T1000 (cell line): ENCODE measurements around the gene PLOD1.
"Not testable (repeated sequence)": the region's sequence is repeated elsewhere in the genome, so short reads cannot be mapped to it uniquely, and the experiment has no call there.

Experiments used
- DNase-seq: peaks from one replicate; lab custom pipeline; 2025; ENCODE audit warnings: mixed read lengths; lab: John Stamatoyannopoulos, UW

The PLOD1 gene

GRCh38 chr1:11912482-11913216 is 21.9 kb upstream of the PLOD1 start:
- not testable (repeated sequence) for DNase-seq

- DNase-seq: no peak
Observed at GRCh38 chr1:11913291-11913690, 21.2 kb upstream of the PLOD1 start.

GRCh38 chr1:11914024-11914423 is 20.5 kb upstream of the PLOD1 start:
- no peak for DNase-seq

GRCh38 chr1:11918799-11919519 is 15.6 kb upstream of the PLOD1 start:
- DNase-seq: peak; percentile 16

DNA sequence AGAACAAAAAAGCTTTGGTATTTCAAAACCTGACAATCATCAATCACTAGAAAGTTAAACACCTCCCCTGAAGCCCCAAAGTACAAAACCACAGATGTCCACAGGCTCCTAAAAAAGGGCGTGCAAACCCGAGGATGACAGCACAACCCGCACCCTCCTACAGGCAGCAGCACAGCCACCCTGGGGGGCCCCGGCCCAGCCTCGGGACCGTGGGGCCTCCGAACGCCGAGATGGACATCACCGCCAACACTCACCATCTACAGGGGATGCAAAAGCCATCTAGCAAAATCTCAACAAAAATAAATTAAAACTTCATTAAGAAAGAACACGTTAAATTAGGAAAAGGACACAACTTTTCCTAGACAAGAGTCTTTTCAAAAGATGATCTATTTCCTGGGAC is 14.9 kb upstream of the PLOD1 start:
- DNase-seq: no peak

DNA sequence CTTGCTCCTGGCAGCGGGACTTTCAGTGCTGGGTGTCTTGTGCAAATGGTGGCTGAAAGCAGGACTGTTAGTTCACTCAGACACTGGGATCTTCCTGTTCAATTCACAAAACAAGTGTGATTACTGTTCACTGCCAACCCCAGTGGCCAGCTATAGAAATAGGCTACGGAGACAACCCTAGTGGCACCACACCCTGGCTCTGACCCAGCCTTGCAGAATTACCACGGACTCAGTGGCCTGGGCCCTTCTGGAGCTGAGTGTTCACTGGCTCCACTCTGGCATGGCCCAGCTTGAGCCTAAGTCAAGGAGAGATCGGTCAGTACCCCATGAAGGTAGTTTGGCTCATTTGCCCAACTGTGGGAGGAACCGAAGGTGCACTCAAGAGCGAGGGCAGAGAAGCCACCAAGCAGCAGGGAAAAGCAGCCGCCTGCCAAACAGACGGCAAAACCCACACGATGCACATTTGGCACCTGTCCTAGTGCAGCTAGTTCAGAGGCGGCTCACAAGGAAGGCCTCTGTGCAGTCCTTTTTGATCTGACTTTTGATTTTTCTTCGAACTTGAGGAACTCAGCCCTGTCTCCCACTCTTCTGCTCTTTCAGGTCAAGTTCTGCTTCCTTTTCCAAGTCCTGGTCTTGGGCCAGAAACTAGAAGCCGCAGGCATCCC is 14.1 kb upstream of the PLOD1 start:
- no peak for DNase-seq

GRCh38 chr1:11921022-11921421 is 13.5 kb upstream of the PLOD1 start:
- DNase-seq: no peak

DNA sequence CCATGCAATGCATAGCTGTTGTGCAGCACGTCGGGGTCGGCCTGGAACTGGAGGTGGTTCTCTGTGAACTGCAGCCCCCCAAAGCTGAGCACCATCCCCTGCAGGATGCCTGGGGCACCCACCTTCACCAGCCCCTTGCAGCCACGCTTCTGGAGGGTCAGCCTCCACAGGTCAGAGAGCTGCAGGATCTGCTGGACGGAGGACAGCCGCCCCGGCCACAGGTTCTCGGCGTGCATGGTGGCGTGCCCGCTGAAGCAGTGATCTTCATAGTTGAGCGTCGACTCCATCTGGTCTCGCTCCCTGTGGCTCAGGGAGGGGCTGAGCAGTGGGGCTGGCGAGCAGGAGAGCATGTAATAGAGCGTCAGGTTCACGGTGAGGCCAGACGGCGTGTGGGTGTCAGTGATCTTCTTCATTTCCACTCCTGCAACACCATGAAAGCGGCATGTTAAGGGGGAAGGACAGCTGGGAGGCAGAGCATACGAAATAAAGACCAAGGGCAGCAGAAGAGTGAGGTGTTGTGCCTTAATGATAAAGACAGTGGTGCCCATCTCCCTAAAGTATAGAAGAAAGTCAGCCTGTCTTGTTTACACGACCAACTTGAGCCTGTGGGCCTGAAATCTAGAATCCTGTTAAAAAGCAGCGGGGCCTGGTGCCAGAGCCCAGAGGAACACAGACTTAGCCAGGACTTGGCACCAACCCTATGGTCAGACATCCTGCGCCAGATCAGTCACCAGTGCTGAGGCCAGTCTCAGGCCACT is 11.3 kb upstream of the PLOD1 start:
- no peak for DNase-seq

- no peak for DNase-seq
Observed at GRCh38 chr1:11923827-11924113, 10.7 kb upstream of the PLOD1 start.

DNA sequence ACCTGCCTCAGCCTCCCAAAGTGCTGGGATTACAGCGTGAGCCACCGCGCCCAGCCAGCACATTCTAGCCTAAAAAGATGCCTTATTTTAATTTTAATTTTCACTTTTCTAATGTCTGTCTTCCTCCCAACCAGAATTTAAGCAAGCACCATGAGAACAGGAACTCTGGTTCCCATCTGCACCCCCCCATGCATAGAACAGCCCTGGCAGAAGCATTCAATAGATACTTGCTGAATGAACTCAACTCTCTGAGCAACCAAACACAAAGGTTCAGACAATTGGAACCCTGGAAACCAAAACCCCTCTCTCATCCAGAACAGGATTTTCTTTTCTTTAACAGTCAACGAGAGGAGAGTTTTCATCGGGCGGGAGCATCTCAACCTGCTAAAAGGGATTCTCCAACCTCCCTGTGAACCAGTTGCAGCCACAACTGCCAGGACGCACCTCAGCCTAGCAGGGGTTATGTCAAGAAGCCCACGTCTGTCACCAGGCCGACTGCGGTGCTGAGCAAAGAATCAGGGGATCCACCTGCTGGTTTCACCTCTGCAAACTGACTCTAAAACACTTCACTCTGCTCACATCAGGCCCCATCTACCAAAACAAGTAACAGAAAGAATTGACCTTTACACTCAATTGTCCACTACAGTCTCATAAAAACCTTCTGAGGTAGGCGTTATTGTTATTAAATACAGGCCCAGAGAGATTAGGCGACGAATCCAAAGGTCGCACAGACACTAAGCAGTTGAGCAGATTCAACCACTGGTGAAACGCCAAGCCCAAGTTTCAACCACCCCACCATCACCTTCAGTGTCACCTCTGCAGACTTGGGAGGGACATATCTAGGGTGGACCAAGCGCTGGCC is 10.0 kb upstream of the PLOD1 start:
- no peak for DNase-seq

- not testable (repeated sequence) for DNase-seq
Observed at GRCh38 chr1:11925196-11925937, 9.2 kb upstream of the PLOD1 start.

GRCh38 chr1:11925938-11926292 is 8.6 kb upstream of the PLOD1 start:
- no peak for DNase-seq

DNA sequence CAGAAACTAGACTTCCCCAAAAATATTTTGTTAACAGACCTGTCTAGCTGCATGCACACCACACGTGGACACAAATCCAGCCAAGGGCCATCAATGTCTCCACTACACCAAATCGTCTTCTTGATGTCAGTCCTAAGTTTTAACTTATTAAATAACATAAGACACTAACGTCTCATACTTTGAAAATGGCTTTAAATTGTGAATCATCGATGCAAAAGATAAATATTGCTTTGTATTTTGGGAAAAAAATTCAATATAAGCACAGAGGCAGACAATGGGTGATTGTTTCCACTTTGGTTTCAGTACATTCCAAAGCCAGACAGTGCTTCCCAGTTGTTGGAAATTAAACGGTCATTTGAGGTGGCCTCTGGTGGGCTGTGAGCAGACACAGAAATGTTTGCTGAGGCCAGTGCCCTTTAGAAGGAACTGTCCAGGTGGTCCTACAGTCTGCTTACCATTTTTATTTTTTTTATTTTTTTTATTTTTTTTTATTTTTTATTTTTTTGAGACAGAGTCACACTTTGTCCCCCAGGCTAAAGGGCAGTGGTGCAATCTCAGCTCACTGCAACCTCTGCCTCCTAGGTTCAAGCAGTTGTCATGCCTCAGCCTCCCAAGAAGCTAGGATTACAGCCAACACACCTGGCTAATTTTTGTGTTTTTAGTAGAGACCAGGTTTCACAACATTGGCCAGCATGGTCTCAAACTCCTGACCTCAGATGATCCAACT is 6.5 kb upstream of the PLOD1 start:
- no peak for DNase-seq

DNA sequence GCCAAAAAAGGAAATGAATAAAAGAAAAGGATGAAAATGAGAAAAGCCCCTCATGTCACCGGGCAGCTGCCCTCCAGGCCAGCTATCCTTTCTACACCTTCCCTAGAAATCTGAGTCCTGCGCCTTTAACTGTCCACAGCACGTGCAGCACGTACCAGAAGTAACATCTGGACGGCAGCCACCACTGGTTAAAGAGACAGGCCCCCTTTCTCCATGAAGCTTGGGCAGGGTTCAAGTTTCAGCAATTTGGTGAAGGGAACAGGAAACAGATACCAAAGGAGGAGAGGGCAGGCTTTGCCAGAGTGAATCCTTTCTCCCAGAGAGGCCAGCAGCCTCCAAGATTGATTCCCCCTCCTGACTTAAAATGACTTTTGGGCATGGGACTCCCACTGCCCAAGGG is 4.7 kb upstream of the PLOD1 start:
- peak; percentile 17 for DNase-seq

DNA sequence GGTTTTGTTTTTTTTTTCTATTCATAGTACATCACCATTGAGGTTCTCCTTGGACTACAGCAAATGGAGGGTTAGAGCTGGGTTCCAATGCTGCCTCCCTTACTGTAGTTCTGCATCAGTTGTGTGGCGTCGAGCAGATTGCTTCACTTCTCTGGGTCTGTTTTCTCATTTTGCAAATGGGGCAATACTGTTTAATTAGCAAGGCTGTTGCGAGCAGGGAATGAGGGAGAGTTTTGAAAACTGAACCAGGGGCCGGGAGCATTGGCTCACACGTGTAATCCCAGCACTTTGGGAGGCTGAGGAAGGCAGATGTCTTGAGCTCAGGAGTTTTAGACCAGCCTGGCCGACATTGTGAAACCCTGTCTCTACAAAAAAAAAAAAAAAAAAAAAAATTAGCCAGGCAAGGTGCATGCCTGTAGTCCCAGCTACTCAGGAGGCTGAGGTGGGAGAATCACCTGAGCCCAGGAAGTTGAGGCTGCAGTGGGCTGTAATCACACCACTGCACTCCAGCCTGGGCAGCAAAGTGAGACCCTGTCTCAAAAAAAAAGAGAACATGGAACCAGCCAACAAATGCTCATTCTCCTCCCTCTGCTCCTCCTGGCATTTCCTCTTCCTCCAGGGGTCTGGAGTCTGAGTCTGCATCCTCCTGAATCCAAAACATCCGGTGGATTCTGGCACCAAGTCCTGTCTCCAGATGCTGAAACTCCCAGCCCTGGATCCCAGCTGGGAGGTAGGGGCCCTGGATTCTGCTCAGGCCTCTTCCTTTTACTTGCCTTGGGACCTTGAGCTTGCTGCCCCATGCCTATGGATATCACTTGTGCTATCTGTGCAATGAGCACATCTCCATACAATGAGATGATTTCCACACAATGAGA is 3.7 kb upstream of the PLOD1 start:
- DNase-seq: no peak

- DNase-seq: no peak
Observed at GRCh38 chr1:11931845-11932244, 2.7 kb upstream of the PLOD1 start.

GRCh38 chr1:11935057-11935412 is 518 bp downstream of the PLOD1 start:
- no peak for DNase-seq

DNA sequence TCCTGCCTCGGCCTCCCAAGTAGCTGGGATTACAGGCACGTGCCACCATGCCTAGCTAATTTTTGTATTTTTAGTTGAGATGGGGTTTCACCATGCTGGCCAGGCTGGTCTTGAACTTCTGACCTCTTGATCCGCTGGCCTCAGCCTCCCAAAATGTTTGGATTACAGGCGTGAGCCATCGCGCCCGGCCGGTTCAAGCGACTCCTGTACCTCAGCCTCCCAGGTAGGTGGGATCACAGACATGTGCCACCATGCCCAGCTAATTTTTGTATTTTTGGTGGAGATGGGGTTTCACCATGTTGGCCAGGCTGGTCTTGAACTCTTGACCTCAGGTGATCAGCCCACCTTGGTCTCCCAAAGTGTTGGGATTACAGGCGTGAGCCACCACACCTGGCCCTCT is 1.2 kb downstream of the PLOD1 start:
- not testable (repeated sequence) for DNase-seq
